Ovary (tissue), 9 donors: Measurements from ENCODE around the gene SEMA3C. TPM values are rescaled to one million over a fixed set of nuclear protein-coding genes. Genes with fewer than 3 reads are reported as not detected.

Experiments used
- DNase-seq, 5 donors: peaks; one replicate each; pipeline ENCODE4 v3.0.0-alpha.2; 2019 to 2020
- H3K27ac ChIP-seq, 2 donors: fragments of 200-600 bp; one replicate each; pipeline versions ENCODE4 v1.5.1 to v1.8.0; 2019 to 2022
- H3K27me3 ChIP-seq: fragments of 200-600 bp; one replicate; pipeline ENCODE4 v1.8.0; 2022
- H3K36me3 ChIP-seq: fragments of 200-600 bp; sonication (generic); one replicate; pipeline ENCODE4 v1.5.1; 2019
- H3K4me1 ChIP-seq: one replicate; pipeline ENCODE4 v1.8.1; 2013; ENCODE audit warnings: mild to moderate bottlenecking, moderate library complexity; ENCODE audit not compliant: insufficient read depth
- H3K4me3 ChIP-seq: fragments of 200-600 bp; sonication (generic); one replicate; pipeline ENCODE4 v1.5.1; 2017
- H3K9me3 ChIP-seq, 2 donors: fragments of 200-600 bp in 1 of 2; sonication (generic) in 1 of 2; one replicate each; pipeline versions ENCODE4 v1.5.1 to v1.8.1; 2013 to 2019; ENCODE audit warnings: mild to moderate bottlenecking in 1 of 2, moderate library complexity in 1 of 2
- CTCF ChIP-seq, 3 donors: fragments of 450-650 bp in 2 of 3; fragments of 200-600 bp in 1 of 3; IDR thresholded peaks; one replicate each; pipeline versions ENCODE4 v1.5.1 to v1.8.0; 2016 to 2022; ENCODE audit warnings: antibody characterized with exemption in 3 of 3, mild to moderate bottlenecking in 1 of 3
- EP300 ChIP-seq: sonication (generic); formaldehyde crosslinking; IDR thresholded peaks from one replicate; pipeline ENCODE4 v1.6.1; 2017; ENCODE audit warnings: antibody characterized with exemption
- POLR2A ChIP-seq: fragments of 450-650 bp; IDR thresholded peaks from one replicate; pipeline ENCODE4 v1.6.1; 2017; ENCODE audit warnings: antibody characterized with exemption, mild to moderate bottlenecking, moderate library complexity
- WGBS, 3 donors: extraction: QIAGEN DNeasy Blood & Tissue Kit in 1 of 3; methylation state at CpG; one replicate each; pipeline versions ENCODE4 v1.1.5 to v1.1.7; 2013 to 2017; 5-methylcytosine and 5-hydroxymethylcytosine counted together
- intact Hi-C, 4 donors: fragments of 100-400 bp; cut with DNase I; formaldehyde crosslinking; loops; one replicate each; pipeline versions ENCODE4 v1.11.0 to v1.15.1; 2022 to 2023
- polyA plus RNA-seq, 2 donors: library from polyadenylated mRNA; stranded (reverse); fragments of 200-250 nt in 1 of 2; fragments of 350-450 nt in 1 of 2; fragmentation: Illumina TruSeq in 1 of 2; extraction: RNeasy Lipid Tissue Mini Kit (QIAGEN cat#74804) in 1 of 2; gene quantifications; one replicate each; pipeline ENCODE4 v1.2.3, GENCODE V29; 2013 to 2014
- total RNA-seq, 7 donors: library from RNA; depleted of rRNA in 2 of 7; stranded (reverse); fragments of >200 nt in 2 of 7; fragmentation: NEBNext Ultra II Directional in 3 of 7; extraction: Animal tissue kit (Norgen Biotek cat#: 25700) in 3 of 7; gene quantifications; one replicate each; pipeline versions ENCODE4 v1.1.0 to v1.2.4, GENCODE V29; 2016 to 2023
- donor health status: DM: no; HTN: no; CAD: no; lungs with moderate emphysema.
- donor health status: DM: no; HTN: no; CAD: no.
- donor health status: Bipolar disorder and iron deficiency.
- donor health status: DM: yes; HTN: yes; CAD: no.
- donor health status: DM: no; HTN: no; CAD: no.
- donor health status: DM: yes; HTN: yes; CAD: no.

SEMA3C gene
- total and polyA plus RNA-seq, 9 donors: 20.1 to 91.9 (median 53.5) TPM

- WGBS, 3 donors: 88 to 94% (median 94%) methylated on average over 3 of the region's 3 CpGs
Measured at GRCh38 chr7:80829527-80829926, 89.3 kb downstream of the SEMA3C start.

GRCh38 chr7:80827239-80827633 lies 91.6 kb downstream of the SEMA3C start:
- no peak for TF ChIP-seq EP300
- no peak for TF ChIP-seq POLR2A
- no peak for TF ChIP-seq CTCF (IDR thresholded peaks at IDR 0.05)
- no peaks in the 10 kb centered on the region for H3K36me3 ChIP-seq
- H3K4me1 ChIP-seq: no peaks in the 10 kb centered on the region
- H3K9me3 ChIP-seq: no peaks in the 10 kb centered on the region
- H3K4me3 ChIP-seq: no peak overlapping the region
- no peak for DNase-seq
- H3K27me3 ChIP-seq: no peaks in the 10 kb centered on the region
- H3K27ac ChIP-seq: no peak overlapping the region
- intact Hi-C loops: no loop called here
- 2 to 12% (median 6%) methylated on average over 1 of the region's 1 CpG for WGBS, 3 donors

More at GRCh38 chr7:80829527-80829926, 89.3 kb downstream of the SEMA3C start:
- Histone ChIP-seq H3K9me3 (no peaks in the 10 kb centered on the region), H3K27me3 (no peaks in the 10 kb centered on the region), H3K4me1 (no peaks in the 10 kb centered on the region), H3K4me3 (no peak overlapping the region), H3K36me3 (no peaks in the 10 kb centered on the region), H3K27ac (no peak overlapping the region)
- DNase-seq: no peak
- intact Hi-C loops: no loop called here
- no peak for TF ChIP-seq CTCF (IDR thresholded peaks at IDR 0.05)
- TF ChIP-seq EP300: no peak
- no peak for TF ChIP-seq POLR2A

- Histone ChIP-seq H3K27me3 (no peaks in the 10 kb centered on the region), H3K36me3 (no peaks in the 10 kb centered on the region), H3K9me3 (no peaks in the 10 kb centered on the region), H3K4me1 (no peaks in the 10 kb centered on the region), H3K4me3 (no peak overlapping the region), H3K27ac (no peak overlapping the region)
- TF ChIP-seq POLR2A: no peak
- TF ChIP-seq CTCF (IDR thresholded peaks at IDR 0.05): no peak
- no peak for TF ChIP-seq EP300
- WGBS, 3 donors: 60 to 64% (median 61%) methylated on average over 3 of the region's 3 CpGs
- no peak for DNase-seq
- intact Hi-C loops: no loop called here
Measured at GRCh38 chr7:80826520-80827238, 92.2 kb downstream of the SEMA3C start.

GRCh38 chr7:80825499-80825898 lies 93.4 kb downstream of the SEMA3C start:
- DNase-seq: no peak
- Histone ChIP-seq H3K9me3 (no peaks in the 10 kb centered on the region), H3K4me3 (no peak overlapping the region), H3K27ac (no peak overlapping the region), H3K4me1 (no peaks in the 10 kb centered on the region), H3K36me3 (no peaks in the 10 kb centered on the region), H3K27me3 (no peaks in the 10 kb centered on the region)
- 83 to 87% (median 85%) methylated on average over 3 of the region's 3 CpGs for WGBS, 3 donors
- TF ChIP-seq POLR2A: no peak
- intact Hi-C loops: no loop called here

- WGBS, 3 donors: 51 to 72% (median 65%) methylated on average over 5 of the region's 5 CpGs
- H3K4me3 ChIP-seq: no peak overlapping the region
Measured at GRCh38 chr7:80824253-80824652, 94.6 kb downstream of the SEMA3C start.

More at GRCh38 chr7:80824253-80824652, 94.6 kb downstream of the SEMA3C start:
- Histone ChIP-seq H3K27me3 (no peaks in the 10 kb centered on the region), H3K27ac (no peak overlapping the region), H3K9me3 (no peaks in the 10 kb centered on the region), H3K36me3 (no peaks in the 10 kb centered on the region), H3K4me1 (no peaks in the 10 kb centered on the region)
- intact Hi-C loops: no loop called here
- TF ChIP-seq CTCF (IDR thresholded peaks at IDR 0.05) (no peak), EP300 (no peak), POLR2A (no peak)
- DNase-seq: no peak
